GM23338 (cell line): ENCODE data around the gene ZNF592. TPM values are rescaled to one million over a fixed set of nuclear protein-coding genes. Genes with fewer than 3 reads are reported as not detected.

ENCODE experiments used
- ATAC-seq: fragments of 200-7000 bp; cut with Tn5 transposase; 3 replicates; pipeline ENCODE4 v1.9.1; 2020
- DNase-seq: peaks from one replicate; pipeline ENCODE4 v3.0.0-alpha.2; 2015; ENCODE audit warnings: low spot score
- H2AFZ ChIP-seq: fragments of 200-600 bp; sonication (generic); 2 replicates; pipeline ENCODE4 v1.8.0; 2016; ENCODE audit warnings: antibody characterized with exemption, mild to moderate bottlenecking, moderate library complexity
- H3F3A ChIP-seq: fragments of 200-600 bp; sonication (generic); replicated peaks from 2 replicates; pipeline ENCODE4 v1.8.0; 2017; ENCODE audit warnings: antibody characterized with exemption, mixed run types, low read depth
- H3K27ac ChIP-seq: fragments of 200-600 bp; sonication (generic); 2 replicates; pipeline ENCODE4 v1.6.1; 2016; ENCODE audit warnings: low read depth
- H3K27me3 ChIP-seq: fragments of 200-600 bp; sonication (generic); 2 replicates; pipeline ENCODE4 v1.8.0; 2016; ENCODE audit warnings: mild to moderate bottlenecking, mixed run types, moderate library complexity; ENCODE audit not compliant: insufficient read depth
- H3K36me3 ChIP-seq: fragments of 200-600 bp; sonication (generic); 2 replicates; pipeline ENCODE4 v1.8.0; 2016; ENCODE audit warnings: mild to moderate bottlenecking; ENCODE audit not compliant: insufficient read depth
- H3K4me1 ChIP-seq: fragments of 200-600 bp; sonication (generic); 2 replicates; pipeline ENCODE4 v1.8.0; 2016; ENCODE audit warnings: mild to moderate bottlenecking, moderate library complexity; ENCODE audit not compliant: insufficient read depth
- H3K4me2 ChIP-seq: fragments of 200-600 bp; sonication (generic); 2 replicates; pipeline ENCODE4 v1.7.1; 2017; ENCODE audit warnings: mixed run types
- H3K4me3 ChIP-seq: fragments of 200-600 bp; sonication (generic); 2 replicates; pipeline ENCODE4 v1.6.1; 2016; ENCODE audit warnings: mixed run types
- H3K79me2 ChIP-seq: fragments of 200-600 bp; sonication (generic); replicated peaks from 2 replicates; pipeline ENCODE4 v1.8.0; 2017; ENCODE audit warnings: mild to moderate bottlenecking; ENCODE audit not compliant: insufficient read depth
- H3K9me2 ChIP-seq: fragments of 200-600 bp; sonication (generic); 2 replicates; pipeline ENCODE4 v1.8.0; 2017; ENCODE audit not compliant: insufficient read depth
- H4K20me1 ChIP-seq: fragments of 200-600 bp; sonication (generic); replicated peaks from 2 replicates; pipeline ENCODE4 v1.8.0; 2017; ENCODE audit warnings: mild to moderate bottlenecking; ENCODE audit not compliant: insufficient read depth
- H3K27ac Mint-ChIP-seq: 2 replicates; pipeline ENCODE4 v1.8.0; 2020; ENCODE audit warnings: inconsistent platforms, mild to moderate bottlenecking, moderate library complexity, mixed read lengths
- H3K27me3 Mint-ChIP-seq: 3 replicates; pipeline ENCODE4 v1.8.0; 2022; ENCODE audit warnings: low read depth, mild to moderate bottlenecking, moderate library complexity, mixed read lengths, inconsistent platforms; ENCODE audit not compliant: insufficient read depth, poor library complexity
- H3K36me3 Mint-ChIP-seq: 3 replicates; pipeline ENCODE4 v1.8.0; 2021; ENCODE audit warnings: low read depth, mild to moderate bottlenecking, inconsistent platforms, moderate library complexity, mixed read lengths
- H3K4me1 Mint-ChIP-seq: 3 replicates; pipeline ENCODE4 v1.8.0; 2020; ENCODE audit warnings: mild to moderate bottlenecking, inconsistent platforms, mixed read lengths
- H3K4me3 Mint-ChIP-seq: 3 replicates; pipeline ENCODE4 v1.8.0; 2021; ENCODE audit warnings: moderate library complexity, mild to moderate bottlenecking, inconsistent platforms, mixed read lengths
- H3K9me3 Mint-ChIP-seq: 3 replicates; pipeline ENCODE4 v1.8.0; 2020; ENCODE audit warnings: moderate library complexity, mild to moderate bottlenecking, inconsistent platforms, mixed read lengths
- CREB1 ChIP-seq: fragments of 250-450 bp; sonication (Bioruptor Pico); IDR thresholded peaks from 2 replicates; pipeline ENCODE4 v1.5.0; 2020; ENCODE audit warnings: low read depth, mild to moderate bottlenecking, moderate library complexity
- ETS1 ChIP-seq: IDR thresholded peaks from 2 replicates; pipeline ENCODE4 v1.6.1; 2016; ENCODE audit warnings: antibody characterized with exemption
- EZH2 ChIP-seq: fragments of 200-600 bp; sonication (generic); IDR thresholded peaks from one replicate; pipeline ENCODE4 v1.8.0; 2017; ENCODE audit warnings: antibody characterized with exemption, mild to moderate bottlenecking, low read depth; ENCODE audit not compliant: unreplicated experiment
- EZH2phosphoT487 ChIP-seq: fragments of 200-600 bp; sonication (generic); IDR thresholded peaks from one replicate; pipeline ENCODE4 v1.8.1; 2018; ENCODE audit warnings: antibody characterized with exemption; ENCODE audit not compliant: unreplicated experiment
- JUNB ChIP-seq: IDR thresholded peaks from one replicate; pipeline ENCODE4 v1.6.1; 2016; ENCODE audit warnings: antibody characterized with exemption; ENCODE audit not compliant: unreplicated experiment
- NANOG ChIP-seq: IDR thresholded peaks from 2 replicates; pipeline ENCODE4 v1.6.1; 2016; ENCODE audit warnings: antibody characterized with exemption, borderline replicate concordance
- POLR2AphosphoS5 ChIP-seq: IDR thresholded peaks from 2 replicates; pipeline ENCODE4 v1.6.1; 2016; ENCODE audit warnings: antibody characterized with exemption, low read depth
- STAT1 ChIP-seq: IDR thresholded peaks from one replicate; pipeline ENCODE4 v1.6.1; 2016; ENCODE audit warnings: antibody characterized with exemption; ENCODE audit not compliant: unreplicated experiment
- ZNF331 ChIP-seq: fragments of 250-450 bp; sonication (Bioruptor Pico); IDR thresholded peaks from 2 replicates; pipeline ENCODE4 v1.5.0; 2020; ENCODE audit warnings: low read depth, mild to moderate bottlenecking, moderate library complexity
- polyA plus RNA-seq: library from polyadenylated mRNA; unstranded; fragments of >200 nt; fragmentation: Nextera tagmentation; extraction: Ambion mirVana; gene quantifications from 2 replicates; pipeline ENCODE4 v1.2.1, GENCODE V29; 2016
- total RNA-seq: library from RNA; depleted of rRNA; stranded (reverse); fragments of >200 nt; shearing (Covaris generic); gene quantifications from 2 replicates; pipeline ENCODE4 v1.2.3, GENCODE V29; 2014
- TF ChIP-seq, protein P1 (sequence below): IDR thresholded peaks from one replicate; pipeline ENCODE4 v1.6.1; 2018; ENCODE audit warnings: antibody characterized with exemption; ENCODE audit not compliant: unreplicated experiment
- TF ChIP-seq, protein P2 (sequence below), 2 experiments: fragments of 200-600 bp in 1 of 2; sonication (generic) in 1 of 2; conservative IDR thresholded peaks; 2 replicates each; pipeline versions ENCODE4 v1.5.1 to v1.6.1; 2016 to 2017; ENCODE audit warnings: antibody characterized with exemption in 2 of 2, low read depth in 2 of 2, mild to moderate bottlenecking in 2 of 2, moderate library complexity in 1 of 2

The ZNF592 gene
- total and polyA plus RNA-seq, 2 experiments from 2014 or later, result 4.4 to 21.4 TPM

DNA sequence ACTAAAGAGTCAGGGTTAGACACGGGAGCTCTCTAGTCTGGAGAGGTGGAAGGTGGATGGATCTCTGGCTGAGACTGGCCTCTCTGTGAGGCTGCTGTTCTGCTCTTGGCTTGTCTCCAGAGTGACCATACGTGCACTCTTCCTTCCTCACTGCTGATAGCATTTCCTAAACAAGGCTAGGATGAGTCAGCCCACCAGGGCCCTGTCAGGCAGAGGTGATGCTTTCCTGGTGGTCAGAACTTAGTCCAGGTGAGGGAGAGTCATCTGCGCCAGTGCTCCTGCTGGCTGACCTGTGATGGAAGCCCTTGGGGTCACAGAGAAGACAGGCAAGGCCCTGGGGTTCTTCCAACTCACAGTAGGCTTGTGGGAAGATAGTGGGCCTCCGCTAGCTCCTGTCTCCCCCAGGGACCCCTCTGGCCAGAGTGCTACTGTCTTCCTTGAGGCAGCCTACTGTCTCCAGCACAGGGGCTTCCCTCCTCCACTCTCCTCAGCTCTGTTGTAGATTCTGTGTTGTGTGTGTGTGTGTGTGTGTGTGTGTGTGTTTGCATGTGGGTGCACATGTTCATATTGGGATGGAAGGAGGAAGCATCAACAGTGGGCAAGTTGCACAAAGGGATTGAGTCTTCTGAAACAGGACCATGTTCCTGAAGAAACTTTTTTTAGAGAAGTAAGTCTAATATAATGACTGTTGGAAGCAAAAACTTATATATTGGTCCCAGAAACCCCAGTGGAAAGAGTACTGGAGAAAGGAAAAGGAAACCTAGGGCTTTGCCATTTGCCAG, 85.2 kb downstream of the ZNF592 start:
- no peaks in the 10 kb centered on the region for H3K79me2 ChIP-seq
- H2AFZ ChIP-seq, result no peak overlapping the region
- H3K36me3 ChIP-seq, result 0 out of 2 replicates have a peak, but pooled peaks cover 6% of the 10 kb centered on the region
- Mint-ChIP-seq H3K36me3 (no peaks in the 10 kb centered on the region; the same call in 2 of the 3 replicates), H3K4me3 (no peak overlapping the region), H3K27ac (no peak overlapping the region), H3K9me3 (no peaks in the 10 kb centered on the region), H3K27me3 (peaks cover 2% of the 10 kb centered on the region), H3K4me1 (peaks cover 4% of the 10 kb centered on the region)
- TF ChIP-seq EZH2phosphoT487, result no peak
- TF ChIP-seq ETS1, result no peak
- no peak for TF ChIP-seq CREB1 (CRISPR knock-in tag)
- TF ChIP-seq, protein P1, sequence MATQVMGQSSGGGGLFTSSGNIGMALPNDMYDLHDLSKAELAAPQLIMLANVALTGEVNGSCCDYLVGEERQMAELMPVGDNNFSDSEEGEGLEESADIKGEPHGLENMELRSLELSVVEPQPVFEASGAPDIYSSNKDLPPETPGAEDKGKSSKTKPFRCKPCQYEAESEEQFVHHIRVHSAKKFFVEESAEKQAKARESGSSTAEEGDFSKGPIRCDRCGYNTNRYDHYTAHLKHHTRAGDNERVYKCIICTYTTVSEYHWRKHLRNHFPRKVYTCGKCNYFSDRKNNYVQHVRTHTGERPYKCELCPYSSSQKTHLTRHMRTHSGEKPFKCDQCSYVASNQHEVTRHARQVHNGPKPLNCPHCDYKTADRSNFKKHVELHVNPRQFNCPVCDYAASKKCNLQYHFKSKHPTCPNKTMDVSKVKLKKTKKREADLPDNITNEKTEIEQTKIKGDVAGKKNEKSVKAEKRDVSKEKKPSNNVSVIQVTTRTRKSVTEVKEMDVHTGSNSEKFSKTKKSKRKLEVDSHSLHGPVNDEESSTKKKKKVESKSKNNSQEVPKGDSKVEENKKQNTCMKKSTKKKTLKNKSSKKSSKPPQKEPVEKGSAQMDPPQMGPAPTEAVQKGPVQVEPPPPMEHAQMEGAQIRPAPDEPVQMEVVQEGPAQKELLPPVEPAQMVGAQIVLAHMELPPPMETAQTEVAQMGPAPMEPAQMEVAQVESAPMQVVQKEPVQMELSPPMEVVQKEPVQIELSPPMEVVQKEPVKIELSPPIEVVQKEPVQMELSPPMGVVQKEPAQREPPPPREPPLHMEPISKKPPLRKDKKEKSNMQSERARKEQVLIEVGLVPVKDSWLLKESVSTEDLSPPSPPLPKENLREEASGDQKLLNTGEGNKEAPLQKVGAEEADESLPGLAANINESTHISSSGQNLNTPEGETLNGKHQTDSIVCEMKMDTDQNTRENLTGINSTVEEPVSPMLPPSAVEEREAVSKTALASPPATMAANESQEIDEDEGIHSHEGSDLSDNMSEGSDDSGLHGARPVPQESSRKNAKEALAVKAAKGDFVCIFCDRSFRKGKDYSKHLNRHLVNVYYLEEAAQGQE, result no peak
- TF ChIP-seq EZH2, result no peak
- TF ChIP-seq ZNF331 (CRISPR knock-in tag), result no peak
- TF ChIP-seq NANOG, result no peak
- H3K27me3 ChIP-seq, result no peaks in the 10 kb centered on the region
- H3K4me2 ChIP-seq, result no peak overlapping the region
- H4K20me1 ChIP-seq, result no peaks in the 10 kb centered on the region
- no peaks in the 10 kb centered on the region for H3K9me2 ChIP-seq
- H3K27ac ChIP-seq, result no peak overlapping the region
- H3K4me3 ChIP-seq, result no peak overlapping the region
- H3F3A ChIP-seq, result no peaks in the 10 kb centered on the region
- DNase-seq (no peak), ATAC-seq (no peak)
- no peaks in the 10 kb centered on the region for H3K4me1 ChIP-seq

DNA sequence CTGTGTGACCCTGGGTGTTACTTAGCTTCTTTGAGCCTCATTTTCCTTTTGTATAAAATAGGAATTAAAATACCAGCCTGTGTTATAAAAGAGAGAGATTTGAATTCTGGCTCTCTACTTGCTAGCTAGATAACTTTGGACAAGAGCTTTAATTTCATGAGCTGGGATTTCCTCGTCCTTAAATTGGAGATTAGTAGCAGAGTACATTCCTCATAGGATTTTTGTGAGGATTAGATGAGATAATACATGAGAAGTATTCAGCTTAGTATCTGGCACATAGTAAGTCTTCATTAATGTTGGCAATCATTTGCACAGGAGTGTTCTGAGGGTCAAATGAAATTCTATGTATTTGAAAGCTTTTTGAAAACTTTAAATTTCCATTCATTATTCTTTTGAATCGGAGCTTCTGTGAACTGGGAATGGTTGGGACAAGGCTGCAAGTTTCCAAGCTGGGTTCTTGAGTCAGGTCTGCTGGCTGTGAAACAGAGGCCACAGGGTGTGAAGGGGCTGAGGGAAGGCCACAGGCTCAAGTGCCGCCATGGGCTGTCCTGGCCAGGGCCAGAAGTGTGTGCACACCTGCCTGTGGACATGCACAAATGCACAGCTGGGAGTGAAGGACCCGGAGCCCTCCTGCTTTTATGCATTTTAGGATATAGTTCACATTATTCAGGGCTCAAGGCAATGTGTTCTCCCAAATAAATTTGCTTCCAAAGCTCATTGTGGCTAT, 86.0 kb downstream of the ZNF592 start:
- no peaks in the 10 kb centered on the region for H3K9me3 Mint-ChIP-seq
- peaks cover 2% of the 10 kb centered on the region for H3K27me3 Mint-ChIP-seq
- Histone ChIP-seq H3K79me2 (no peaks in the 10 kb centered on the region), H3K4me2 (no peak overlapping the region), H3K9me2 (no peaks in the 10 kb centered on the region), H3K36me3 (no peaks in the 10 kb centered on the region), H4K20me1 (no peaks in the 10 kb centered on the region), H3K4me3 (no peak overlapping the region), H3K4me1 (no peaks in the 10 kb centered on the region), H3K27ac (no peak overlapping the region), H3F3A (no peaks in the 10 kb centered on the region), H2AFZ (no peak overlapping the region), H3K27me3 (no peaks in the 10 kb centered on the region)
- ATAC-seq, result no peak
- DNase-seq, result no peak
- no peak overlapping the region for H3K4me3 Mint-ChIP-seq
- H3K36me3 Mint-ChIP-seq, result no peaks in the 10 kb centered on the region; the same call in 2 of the 3 replicates
- H3K27ac Mint-ChIP-seq, result no peak overlapping the region
- H3K4me1 Mint-ChIP-seq, result no peaks in the 10 kb centered on the region
- no peak for TF ChIP-seq ZNF331 (CRISPR knock-in tag)
- TF ChIP-seq JUNB, result no peak
- no peak for TF ChIP-seq ETS1
- TF ChIP-seq, protein P2, sequence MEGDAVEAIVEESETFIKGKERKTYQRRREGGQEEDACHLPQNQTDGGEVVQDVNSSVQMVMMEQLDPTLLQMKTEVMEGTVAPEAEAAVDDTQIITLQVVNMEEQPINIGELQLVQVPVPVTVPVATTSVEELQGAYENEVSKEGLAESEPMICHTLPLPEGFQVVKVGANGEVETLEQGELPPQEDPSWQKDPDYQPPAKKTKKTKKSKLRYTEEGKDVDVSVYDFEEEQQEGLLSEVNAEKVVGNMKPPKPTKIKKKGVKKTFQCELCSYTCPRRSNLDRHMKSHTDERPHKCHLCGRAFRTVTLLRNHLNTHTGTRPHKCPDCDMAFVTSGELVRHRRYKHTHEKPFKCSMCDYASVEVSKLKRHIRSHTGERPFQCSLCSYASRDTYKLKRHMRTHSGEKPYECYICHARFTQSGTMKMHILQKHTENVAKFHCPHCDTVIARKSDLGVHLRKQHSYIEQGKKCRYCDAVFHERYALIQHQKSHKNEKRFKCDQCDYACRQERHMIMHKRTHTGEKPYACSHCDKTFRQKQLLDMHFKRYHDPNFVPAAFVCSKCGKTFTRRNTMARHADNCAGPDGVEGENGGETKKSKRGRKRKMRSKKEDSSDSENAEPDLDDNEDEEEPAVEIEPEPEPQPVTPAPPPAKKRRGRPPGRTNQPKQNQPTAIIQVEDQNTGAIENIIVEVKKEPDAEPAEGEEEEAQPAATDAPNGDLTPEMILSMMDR (conservative IDR thresholded peaks at IDR 0.05; ENCODE audit: low read depth in 2 of 2), result no peak
- no peak for TF ChIP-seq STAT1
- TF ChIP-seq EZH2, result no peak
- no peak for TF ChIP-seq EZH2phosphoT487
- TF ChIP-seq NANOG, result no peak
- no peak for TF ChIP-seq POLR2AphosphoS5
